Testis (tissue), 2 donors: Measurements from ENCODE around the gene TBX4.

Source experiments
- CTCF ChIP-seq, 3 experiments: fragments of 450-650 bp in 2 of 3; fragments of 200-600 bp in 1 of 3; sonication (generic) in 1 of 3; IDR thresholded peaks; one replicate each; pipeline ENCODE4 v1.5.1; 2016 to 2019; ENCODE audit warnings: antibody characterized with exemption in 3 of 3, mild to moderate bottlenecking in 2 of 3, moderate library complexity in 1 of 3
- POLR2A ChIP-seq: fragments of 450-650 bp; IDR thresholded peaks from one replicate; pipeline ENCODE4 v1.6.1; 2017; ENCODE audit warnings: antibody characterized with exemption, mild to moderate bottlenecking, moderate library complexity

GRCh38 chr17:61469949-61470348 is 17.7 kb downstream of the TBX4 start:
- TF ChIP-seq CTCF (IDR thresholded peaks at IDR 0.05) = no peak
- TF ChIP-seq POLR2A = no peak
